Embryonic facial prominence (tissue), 1 donor: ENCODE measurements around the gene FRYL.

ENCODE experiments used
- DNase-seq: peaks from one replicate; pipeline ENCODE4 v3.0.0-alpha.2; 2016; ENCODE audit errors: extremely low spot score

The FRYL gene

DNA sequence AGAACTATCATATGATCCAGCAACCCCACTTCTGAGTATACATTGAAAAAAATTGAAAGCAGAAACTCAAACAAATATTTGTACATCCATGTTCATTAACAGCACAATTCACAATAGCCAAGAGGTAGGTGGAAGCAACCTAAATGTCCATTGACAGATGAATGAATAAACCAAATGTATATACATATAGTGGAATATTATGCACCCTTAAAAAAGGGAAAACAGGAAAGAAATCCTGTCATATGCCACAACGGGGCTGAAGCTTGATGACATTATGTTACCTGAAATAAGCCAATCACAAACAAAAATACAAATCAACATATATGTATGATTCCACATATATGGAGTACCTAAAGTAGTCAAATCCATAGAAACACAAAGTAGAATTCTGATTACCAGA, 222.1 kb downstream of the FRYL start:
- no peak for DNase-seq

- no peak for DNase-seq
Measured at GRCh38 chr4:48557478-48557877, 222.6 kb downstream of the FRYL start.

DNA sequence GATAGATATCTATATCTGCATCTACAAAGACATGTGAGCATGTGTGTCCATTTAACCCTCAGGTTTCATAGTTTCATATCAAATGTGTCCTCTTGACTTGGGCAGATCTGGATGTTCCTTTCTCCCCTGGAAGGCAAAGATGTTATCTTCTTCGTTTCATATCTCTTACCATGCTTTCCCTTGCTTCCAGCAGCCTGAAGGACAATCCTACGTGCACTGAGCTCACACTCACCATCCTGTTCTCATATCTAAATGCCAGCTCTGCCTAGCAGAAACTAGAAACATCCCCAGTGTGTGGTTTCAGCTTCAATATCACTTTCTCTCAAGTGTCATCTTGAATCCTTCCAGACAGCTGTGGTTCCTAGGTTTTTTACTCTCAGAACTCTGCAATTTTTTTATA, 223.8 kb downstream of the FRYL start:
- DNase-seq, result no peak

DNA sequence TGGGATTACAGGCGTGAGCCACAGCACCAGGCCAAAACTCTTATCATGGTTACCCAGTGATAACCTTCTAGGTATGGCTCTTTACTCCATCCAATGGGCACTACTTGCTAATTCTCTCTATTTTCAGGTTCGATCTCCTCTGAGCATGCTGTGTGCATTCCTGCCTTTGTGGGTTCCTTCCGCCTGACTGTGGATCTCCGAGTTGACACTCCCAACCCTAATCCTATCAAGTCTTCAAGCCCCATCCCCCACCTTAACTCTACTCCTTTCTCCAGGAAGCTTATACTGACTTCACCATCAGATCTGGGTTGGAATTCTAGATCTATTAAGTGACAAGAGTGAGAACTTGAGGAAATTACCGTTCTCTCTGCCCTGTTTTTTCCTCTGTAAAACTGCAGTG, 225.5 kb downstream of the FRYL start:
- DNase-seq, result no peak

GRCh38 chr4:48553720-48554119, 226.4 kb downstream of the FRYL start:
- DNase-seq, result no peak

GRCh38 chr4:48546336-48546735, 233.7 kb downstream of the FRYL start:
- no peak for DNase-seq

- DNase-seq, result no peak
Measured at GRCh38 chr4:48543796-48544195, 236.3 kb downstream of the FRYL start.

GRCh38 chr4:48542888-48543287, 237.2 kb downstream of the FRYL start:
- DNase-seq, result no peak

DNA sequence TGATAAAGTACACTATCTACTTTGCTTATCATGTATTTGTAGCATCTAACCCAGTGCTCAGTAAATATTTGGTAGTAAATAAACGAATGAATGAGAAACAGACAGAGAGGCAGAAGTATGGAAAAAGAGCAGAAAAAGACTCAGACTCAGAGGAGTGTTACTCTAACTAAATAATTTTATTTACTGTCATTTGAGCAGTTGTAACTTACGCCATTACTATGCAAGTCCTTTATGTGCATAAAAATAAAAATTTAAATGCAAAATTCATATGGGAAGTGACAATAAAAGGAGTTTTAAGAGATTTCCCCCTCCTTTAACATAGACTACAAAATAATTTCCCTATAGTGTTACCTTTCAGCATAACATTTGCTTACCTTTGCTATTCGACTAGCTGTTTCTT, 240.5 kb downstream of the FRYL start:
- no peak for DNase-seq

DNA sequence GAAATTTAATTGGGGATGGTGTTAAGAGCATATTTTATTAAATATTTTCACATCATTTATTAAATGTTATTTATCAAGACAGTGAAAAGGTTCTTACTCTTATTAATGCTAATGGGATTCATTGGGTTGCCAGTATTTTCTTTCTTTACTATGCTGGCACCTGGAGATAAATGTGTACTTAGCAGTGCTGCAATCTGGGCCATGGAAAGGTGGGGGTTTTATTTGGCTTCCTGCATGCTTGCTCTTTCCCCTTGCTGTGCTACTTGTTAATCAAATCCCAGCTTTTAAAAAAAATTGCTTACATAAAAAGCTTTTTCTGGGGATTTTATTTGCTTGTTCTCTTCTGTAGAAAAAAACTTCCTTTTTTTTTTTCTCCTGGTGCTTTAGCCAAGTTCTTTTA, 241.7 kb downstream of the FRYL start:
- DNase-seq, result no peak

GRCh38 chr4:48526406-48526805, 253.7 kb downstream of the FRYL start:
- no peak for DNase-seq

- no peak for DNase-seq
Measured at GRCh38 chr4:48518143-48518542, 261.9 kb downstream of the FRYL start.

GRCh38 chr4:48509543-48509942, 270.5 kb downstream of the FRYL start:
- DNase-seq, result no peak

DNA sequence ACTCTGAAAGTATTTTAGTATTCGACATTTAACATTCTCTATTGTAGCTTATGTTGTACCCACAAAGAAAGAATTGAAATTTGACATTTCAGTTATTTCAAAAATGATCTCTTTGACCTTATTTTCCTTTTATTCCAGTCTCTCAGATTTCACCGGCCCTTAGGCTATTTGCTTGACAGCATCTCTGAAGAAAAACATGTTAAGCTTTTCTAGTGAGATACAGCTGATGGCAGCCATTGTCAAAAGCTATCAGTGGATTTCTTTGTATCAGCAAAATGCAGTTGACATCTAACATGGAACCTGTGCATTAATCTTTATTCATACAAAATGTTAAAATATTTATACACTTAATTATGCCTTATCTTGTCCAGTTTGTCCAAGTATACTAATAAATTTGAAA, 273.4 kb downstream of the FRYL start:
- no peak for DNase-seq

DNA sequence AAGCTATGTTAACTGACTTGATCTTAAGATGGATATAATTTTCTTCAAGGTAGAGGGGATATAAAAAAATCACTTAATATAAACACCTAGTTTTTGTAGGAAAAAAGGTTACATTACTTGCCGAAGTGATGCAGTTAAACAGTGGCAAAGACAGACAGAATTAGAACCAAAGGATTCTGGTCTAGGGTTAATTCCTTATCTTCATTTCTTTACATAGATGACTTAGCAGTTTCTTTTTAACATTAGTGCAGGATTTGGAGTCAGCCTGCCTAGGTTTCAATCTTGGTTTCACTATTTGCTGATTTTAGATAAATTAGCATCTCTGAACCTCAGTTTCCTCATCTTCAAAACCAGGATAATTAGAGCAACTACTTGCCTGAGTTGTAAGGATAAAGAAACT, 275.7 kb downstream of the FRYL start:
- DNase-seq, result no peak

DNA sequence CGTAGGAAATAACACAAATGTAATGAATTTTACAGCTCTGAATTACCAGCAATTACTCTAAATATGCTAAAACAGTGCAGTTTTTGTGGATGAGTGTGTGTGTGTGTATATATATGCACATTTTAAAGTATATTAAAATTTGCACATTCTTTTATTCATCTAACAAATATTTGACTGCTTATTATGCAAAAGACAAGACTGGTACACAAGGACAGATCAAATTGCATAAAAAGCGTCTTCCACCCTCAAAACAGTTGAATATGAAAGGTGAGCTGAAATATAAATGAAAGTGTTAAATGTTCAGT, 276.1 kb downstream of the FRYL start:
- no peak for DNase-seq

DNA sequence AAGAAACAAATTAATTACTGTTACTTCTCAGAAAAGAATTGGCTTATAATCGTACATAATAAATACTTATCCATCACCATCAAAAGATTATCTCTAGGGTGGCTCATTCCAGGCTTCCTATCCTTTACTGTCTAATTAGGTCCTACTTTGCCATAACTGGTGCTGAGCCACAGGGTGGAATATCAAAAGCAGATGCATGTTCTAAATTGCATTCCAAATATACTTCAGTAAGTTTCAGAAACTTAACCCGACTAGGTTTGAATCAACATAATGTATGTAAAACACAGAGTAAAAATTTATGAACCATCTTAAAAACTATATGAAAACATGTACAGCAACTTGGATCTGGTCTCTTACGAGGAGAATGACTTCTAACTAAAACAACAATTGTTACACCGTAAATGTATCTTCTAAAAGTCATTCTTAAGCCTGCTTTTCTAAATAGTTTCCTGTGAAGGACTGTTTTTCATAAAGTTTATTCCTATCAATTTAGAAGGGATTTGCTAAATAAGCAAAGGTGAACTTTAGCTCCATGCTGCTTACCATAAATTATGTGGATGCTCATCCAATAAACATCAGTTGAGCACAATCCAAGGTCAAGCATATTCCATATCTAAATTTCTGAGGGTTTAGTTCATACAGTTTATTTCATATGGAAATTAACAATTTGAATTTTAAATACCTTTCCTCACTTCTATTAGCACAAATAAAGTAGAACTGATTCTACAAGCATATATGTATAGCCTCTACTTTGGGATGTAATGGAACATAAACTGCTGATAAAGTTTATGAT, 276.6 kb downstream of the FRYL start:
- no peak for DNase-seq

GRCh38 chr4:48499551-48500066, 280.5 kb downstream of the FRYL start:
- no peak for DNase-seq

DNA sequence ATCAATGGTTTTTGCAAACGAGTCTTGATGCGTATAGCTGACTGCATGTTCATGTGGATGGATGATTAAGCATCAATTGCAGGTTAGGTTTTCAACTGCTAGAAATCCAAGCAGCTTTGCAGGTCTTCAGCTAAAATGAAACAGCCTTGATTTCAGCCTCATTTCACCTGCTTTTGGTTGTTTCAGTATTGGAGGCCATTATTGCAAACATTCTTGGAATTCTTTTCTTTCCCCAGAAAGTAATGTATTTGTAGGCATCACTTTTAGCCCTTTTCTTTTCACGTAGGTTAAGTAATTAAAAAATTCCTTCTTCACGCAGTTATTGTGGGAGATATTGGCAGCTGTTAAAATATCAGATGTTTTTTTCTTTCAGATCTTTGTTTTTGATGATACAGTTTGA, 281.2 kb downstream of the FRYL start:
- no peak for DNase-seq

- DNase-seq, result no peak
Measured at GRCh38 chr4:48495941-48496340, 284.1 kb downstream of the FRYL start.

DNA sequence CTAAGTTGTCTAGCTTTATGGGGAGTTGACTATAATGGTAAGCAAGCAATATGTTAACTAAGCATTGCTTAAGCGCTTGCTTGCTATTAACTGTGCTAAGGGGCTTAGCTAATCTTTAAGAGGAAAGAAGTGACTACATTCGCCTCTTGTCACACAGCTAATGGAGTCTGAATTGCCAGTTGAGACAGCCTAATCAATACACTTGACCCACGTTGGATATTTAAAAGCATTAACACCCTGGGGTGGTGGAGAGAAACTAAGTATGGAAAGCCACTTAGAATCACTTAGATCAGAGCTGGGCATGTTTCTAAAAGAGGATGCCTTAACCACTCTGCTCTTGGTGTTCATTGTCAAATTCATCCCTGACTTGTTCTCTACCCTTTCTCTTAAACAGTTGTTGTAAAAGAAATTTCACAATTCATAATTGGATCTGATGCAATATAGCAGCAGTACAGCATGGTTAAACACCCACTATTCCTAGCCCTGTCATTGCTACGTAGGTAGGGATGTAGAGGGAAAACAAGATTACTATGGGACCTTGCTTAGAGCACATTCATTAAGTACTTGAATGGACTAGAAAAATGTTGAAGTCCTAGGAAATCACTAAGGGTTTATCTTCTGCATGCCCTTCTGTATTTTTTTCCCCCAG, 286.5 kb downstream of the FRYL start:
- DNase-seq, result no peak

DNA sequence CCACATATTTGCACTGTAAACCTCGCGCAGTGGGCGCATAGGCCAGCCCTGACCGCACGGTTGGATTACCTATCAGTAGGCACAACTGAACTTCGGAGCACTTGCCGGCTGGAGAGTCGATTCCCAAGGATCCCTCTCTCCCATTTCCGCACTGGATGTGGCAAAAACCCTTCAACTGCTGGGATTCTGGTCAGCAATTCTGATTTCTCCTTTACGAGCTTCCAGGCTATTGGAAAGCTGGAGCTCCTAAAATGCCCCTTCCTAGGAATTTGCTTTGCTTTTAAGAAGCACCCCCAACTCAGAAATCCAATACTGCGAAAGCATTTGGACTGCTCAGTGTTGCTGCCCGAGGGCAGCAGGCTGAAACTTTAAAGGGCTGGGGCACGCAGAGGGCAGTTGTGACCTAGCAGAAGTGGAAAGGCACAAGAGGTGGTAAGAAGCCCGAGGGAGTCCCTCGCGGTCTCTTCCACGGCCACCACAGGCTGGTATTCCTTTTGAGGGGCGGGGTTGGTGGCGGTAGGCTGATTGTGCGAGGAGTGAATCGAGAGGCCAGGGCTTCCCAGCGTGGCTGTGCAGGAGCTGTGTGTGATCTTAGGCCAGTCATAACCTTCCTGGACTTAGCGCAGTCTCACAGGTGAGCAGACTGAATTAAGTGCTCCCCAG, 288.4 kb downstream of the FRYL start:
- DNase-seq, result no peak
